ENCODE results near the gene ZNF197.
A peak's percentile ranks its signal among the peaks of the same experiment; 100 is the strongest.

ZNF197 gene

GRCh38 chr3:44674211-44674610 is 49.4 kb downstream of the ZNF197 start:
- TF ChIP-seq CTCF (IDR thresholded peaks at IDR 0.05; ENCODE audit: low read depth, low read length), result no peak
- no peak for DNase-seq
- Histone ChIP-seq H3K9me3 (ENCODE audit: severe bottlenecking) (no peaks in the 10 kb centered on the region), H3K36me3 (no peaks in the 10 kb centered on the region), H3K4me3 (ENCODE audit: low read depth, low read length) (no peak overlapping the region), H3K27me3 (ENCODE audit: insufficient read depth, low read depth, severe bottlenecking) (no peaks in the 10 kb centered on the region), H3K27ac (no peak overlapping the region)

- Histone ChIP-seq H3K36me3 (peaks cover 8% of the 10 kb centered on the region; the same call in 1 of the 2 replicates), H3K4me3 (ENCODE audit: low read depth, low read length) (no peak overlapping the region), H3K27me3 (ENCODE audit: insufficient read depth, low read depth, severe bottlenecking) (no peaks in the 10 kb centered on the region), H3K9me3 (ENCODE audit: severe bottlenecking) (no peaks in the 10 kb centered on the region), H3K27ac (no peak overlapping the region)
- TF ChIP-seq CTCF (IDR thresholded peaks at IDR 0.05; ENCODE audit: low read depth, low read length), result no peak
- DNase-seq, result no peak
Observed at GRCh38 chr3:44678480-44679116, 53.8 kb downstream of the ZNF197 start.

GRCh38 chr3:44680921-44681455 is 56.2 kb downstream of the ZNF197 start:
- no peak for TF ChIP-seq CTCF (IDR thresholded peaks at IDR 0.05; ENCODE audit: low read depth, low read length)
- Histone ChIP-seq H3K9me3 (ENCODE audit: severe bottlenecking) (peaks cover 2% of the 10 kb centered on the region), H3K36me3 (peaks cover 11% of the 10 kb centered on the region), H3K27me3 (ENCODE audit: insufficient read depth, low read depth, severe bottlenecking) (no peaks in the 10 kb centered on the region), H3K4me3 (ENCODE audit: low read depth, low read length) (no peak overlapping the region), H3K27ac (no peak overlapping the region)
- no peak for DNase-seq

- no peak for DNase-seq
- H3K36me3 ChIP-seq, result peaks cover 11% of the 10 kb centered on the region
- no peak overlapping the region for H3K4me3 ChIP-seq (ENCODE audit: low read depth, low read length)
- H3K27ac ChIP-seq, result no peak overlapping the region
- H3K9me3 ChIP-seq (ENCODE audit: severe bottlenecking), result peaks cover 3% of the 10 kb centered on the region
- TF ChIP-seq CTCF (IDR thresholded peaks at IDR 0.05; ENCODE audit: low read depth, low read length), result no peak
- no peaks in the 10 kb centered on the region for H3K27me3 ChIP-seq (ENCODE audit: insufficient read depth, low read depth, severe bottlenecking)
Observed at GRCh38 chr3:44682182-44682896, 57.5 kb downstream of the ZNF197 start.

GRCh38 chr3:44685128-44685800 is 60.4 kb downstream of the ZNF197 start:
- H3K9me3 ChIP-seq (ENCODE audit: severe bottlenecking), result peaks cover 3% of the 10 kb centered on the region
- DNase-seq, result peak; percentile 89
- peak overlapping the region; percentile 81 for H3K27ac ChIP-seq

More at GRCh38 chr3:44685128-44685800, 60.4 kb downstream of the ZNF197 start:
- no peaks in the 10 kb centered on the region for H3K27me3 ChIP-seq (ENCODE audit: insufficient read depth, low read depth, severe bottlenecking)
- H3K4me3 ChIP-seq (ENCODE audit: low read depth, low read length), result peak overlapping the region; percentile 84
- peaks cover 11% of the 10 kb centered on the region for H3K36me3 ChIP-seq
- TF ChIP-seq CTCF (IDR thresholded peaks at IDR 0.05; ENCODE audit: low read depth, low read length), result no peak

Data from WERI-Rb-1 (cell line).